ENCODE measurements around the gene OSBPL2. TPM values are rescaled to one million over a fixed set of nuclear protein-coding genes. Genes with fewer than 3 reads are reported as not detected.

OSBPL2 gene
- total RNA-seq, 2 donors from 2014 or later, result 46.7 to 50.3 TPM

GRCh38 chr20:62277253-62277652, 38.9 kb downstream of the OSBPL2 start:
- H3K4me3 ChIP-seq (ENCODE audit: low read length), result no peak overlapping the region
- H3K36me3 ChIP-seq (ENCODE audit: control insufficient read depth, insufficient read depth, low read length), result peaks cover 63% of the 10 kb centered on the region
- H3K27ac ChIP-seq (ENCODE audit: low read depth, low read length), result no peak overlapping the region
- no peak for DNase-seq
- Mint-ChIP-seq H3K4me1 (no peaks in the 10 kb centered on the region), H3K27me3 (ENCODE audit: insufficient read depth) (no peaks in the 10 kb centered on the region), H3K36me3 (ENCODE audit: low read depth) (peaks cover 86% of the 10 kb centered on the region), H3K27ac (no peak overlapping the region), H3K9me3 (no peaks in the 10 kb centered on the region), H3K4me3 (no peak overlapping the region)
- TF ChIP-seq CTCF (conservative IDR thresholded peaks at IDR 0.05), result no peak
- no peaks in the 10 kb centered on the region for H3K9me3 ChIP-seq (ENCODE audit: control insufficient read depth, low read length)
- 87 to 88% methylated on average over 13 of the region's 13 CpGs for WGBS, 2 experiments (ENCODE audit: insufficient coverage in 1 of 2, insufficient read length in 1 of 2)
- no peaks in the 10 kb centered on the region for H3K4me1 ChIP-seq (ENCODE audit: control insufficient read depth, insufficient read depth, low read length)
- no peaks in the 10 kb centered on the region for H3K27me3 ChIP-seq (ENCODE audit: control insufficient read depth, insufficient read depth, low read length, poor library complexity, severe bottlenecking)
- H3K9ac ChIP-seq (ENCODE audit: extremely low read depth, low read length, poor library complexity, severe bottlenecking), result no peak overlapping the region

DNA sequence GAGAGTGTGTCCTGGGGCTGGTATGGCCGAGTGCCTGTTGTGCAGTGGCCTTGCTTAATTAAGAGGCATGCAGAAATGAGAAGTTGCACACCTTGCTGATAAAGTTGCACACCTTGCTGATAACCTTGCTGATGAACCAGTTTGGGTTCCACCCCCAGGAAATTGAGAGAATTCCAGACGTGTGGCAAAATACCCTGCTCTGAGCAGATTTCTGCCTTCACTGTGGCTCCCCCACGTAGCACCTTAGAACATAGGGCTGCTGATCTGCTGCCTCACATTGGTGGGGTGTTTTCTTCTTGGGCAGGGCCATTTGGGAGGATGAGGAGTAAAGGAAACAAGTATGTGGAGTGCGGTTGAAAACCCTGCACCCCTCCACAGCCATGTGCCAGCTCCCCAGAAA, 42.0 kb downstream of the OSBPL2 start:
- Mint-ChIP-seq H3K4me1 (no peaks in the 10 kb centered on the region), H3K27ac (no peak overlapping the region), H3K4me3 (no peak overlapping the region), H3K36me3 (ENCODE audit: low read depth) (peaks cover 82% of the 10 kb centered on the region), H3K27me3 (ENCODE audit: insufficient read depth) (no peaks in the 10 kb centered on the region), H3K9me3 (no peaks in the 10 kb centered on the region)
- Histone ChIP-seq H3K9ac (ENCODE audit: extremely low read depth, low read length, poor library complexity, severe bottlenecking) (no peak overlapping the region), H3K27me3 (ENCODE audit: control insufficient read depth, insufficient read depth, low read length, poor library complexity, severe bottlenecking) (no peaks in the 10 kb centered on the region), H3K27ac (ENCODE audit: low read depth, low read length) (no peak overlapping the region), H3K4me1 (ENCODE audit: control insufficient read depth, insufficient read depth, low read length) (no peaks in the 10 kb centered on the region), H3K36me3 (ENCODE audit: control insufficient read depth, insufficient read depth, low read length) (peaks cover 73% of the 10 kb centered on the region), H3K9me3 (ENCODE audit: control insufficient read depth, low read length) (no peaks in the 10 kb centered on the region), H3K4me3 (ENCODE audit: low read length) (no peak overlapping the region)
- DNase-seq, result no peak
- 92 to 93% methylated on average over 2 to 4 of the region's 4 CpGs for WGBS, 2 experiments (ENCODE audit: insufficient coverage in 1 of 2, insufficient read length in 1 of 2)
- no peak for TF ChIP-seq CTCF (conservative IDR thresholded peaks at IDR 0.05)

DNA sequence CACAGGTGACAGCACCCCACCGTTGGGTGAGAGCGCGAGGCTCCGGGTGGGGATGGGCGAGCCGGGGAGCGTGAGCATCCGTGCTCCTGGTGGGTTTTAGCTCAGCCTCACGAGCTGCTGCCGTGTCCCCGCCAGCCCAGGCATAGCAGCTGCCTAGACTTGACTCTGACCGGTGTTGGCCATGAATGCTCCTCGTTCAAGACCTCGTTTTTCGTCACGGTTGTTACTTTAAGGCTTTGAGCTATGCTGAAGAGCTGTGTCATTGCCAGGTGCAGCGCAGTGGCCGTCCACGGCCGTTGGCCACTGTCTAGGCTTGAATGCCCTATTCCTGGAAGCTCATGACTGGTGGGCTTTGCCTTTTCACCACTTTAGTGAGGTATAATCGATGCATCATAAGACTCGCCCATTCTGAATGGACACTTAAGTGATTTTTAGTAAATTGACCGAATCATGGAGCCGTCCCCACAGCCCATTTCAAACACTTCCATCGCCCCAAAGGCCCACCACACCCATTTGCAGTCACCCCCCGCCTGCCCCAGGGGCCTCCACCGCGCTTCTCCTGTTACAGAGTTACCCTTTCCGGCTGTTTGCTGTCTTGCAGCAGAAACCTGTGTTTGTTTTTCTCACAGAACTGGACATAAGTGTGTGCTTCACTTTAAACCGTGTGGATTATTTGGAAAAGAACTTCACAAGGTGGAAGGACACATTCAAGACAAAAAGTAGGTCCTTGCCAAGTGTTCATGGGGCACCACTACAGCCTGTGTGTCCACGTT, 43.0 kb downstream of the OSBPL2 start:
- H3K4me3 ChIP-seq (ENCODE audit: low read length), result no peak overlapping the region
- no peaks in the 10 kb centered on the region for H3K27me3 Mint-ChIP-seq (ENCODE audit: insufficient read depth)
- H3K4me3 Mint-ChIP-seq, result no peak overlapping the region
- no peak overlapping the region for H3K27ac ChIP-seq (ENCODE audit: low read depth, low read length)
- H3K36me3 ChIP-seq (ENCODE audit: control insufficient read depth, insufficient read depth, low read length), result peaks cover 69% of the 10 kb centered on the region
- no peaks in the 10 kb centered on the region for H3K9me3 Mint-ChIP-seq
- TF ChIP-seq CTCF (conservative IDR thresholded peaks at IDR 0.05), result no peak
- no peaks in the 10 kb centered on the region for H3K27me3 ChIP-seq (ENCODE audit: control insufficient read depth, insufficient read depth, low read length, poor library complexity, severe bottlenecking)
- DNase-seq, result no peak
- H3K36me3 Mint-ChIP-seq (ENCODE audit: low read depth), result peaks cover 73% of the 10 kb centered on the region
- H3K4me1 ChIP-seq (ENCODE audit: control insufficient read depth, insufficient read depth, low read length), result no peaks in the 10 kb centered on the region
- no peak overlapping the region for H3K27ac Mint-ChIP-seq
- no peak overlapping the region for H3K9ac ChIP-seq (ENCODE audit: extremely low read depth, low read length, poor library complexity, severe bottlenecking)
- H3K4me1 Mint-ChIP-seq, result no peaks in the 10 kb centered on the region
- no peaks in the 10 kb centered on the region for H3K9me3 ChIP-seq (ENCODE audit: control insufficient read depth, low read length)
- WGBS, 2 experiments (ENCODE audit: insufficient coverage in 1 of 2, insufficient read length in 1 of 2), result 95 to 96% methylated on average over 28 to 31 of the region's 31 CpGs
